K562 (cell line): ENCODE data around the gene CDCA4. TPM values are rescaled to one million over a fixed set of nuclear protein-coding genes. Genes with fewer than 3 reads are reported as not detected.

Experiments
- ATAC-seq: fragments of 200-7000 bp; cut with Tn5 transposase; 3 replicates; pipeline ENCODE4 v1.9.1; 2020; ENCODE audit warnings: moderate library complexity
- BruUV-seq: library from RNA; stranded (reverse); fragments of 400-500 nt; replicated peaks from 2 replicates; lab custom pipeline; 2021; lab: Mats Ljungman, UMichigan
- CTCF ChIA-PET: fragments of 300-600 bp; formaldehyde crosslinking; extraction: SDS; loops from one replicate; lab custom pipeline; 2021; ENCODE audit warnings: low intra/inter-chr PET ratio; lab: Yijun Ruan, JAX
- POLR2A ChIA-PET: fragments of 300-600, 350-650 bp; sonication (Branson Sonifier 250); formaldehyde crosslinking; extraction: SDS; loops from one replicate; lab custom pipeline; 2021; ENCODE audit warnings: antibody characterized with exemption, inconsistent platforms; lab: Yijun Ruan, JAX
- DNase-seq, 4 experiments: peaks; one replicate each; pipeline versions ENCODE4 v3.0.0 to v3.0.0-alpha.2; 2011 to 2018; ENCODE audit warnings: low spot score in 3 of 4, mixed read lengths in 3 of 4; ENCODE audit errors: extremely low read depth in 1 of 4
- FAIRE-seq: peaks from 2 replicates; lab custom pipeline; 2011; peaks lifted over from hg19 to GRCh38; lab: Jason Lieb, UNC
- H2AFZ ChIP-seq: 2 replicates; pipeline ENCODE4 v1.6.0; 2011; ENCODE audit warnings: low read depth, low read length, control low read depth, inconsistent platforms
- H3K27ac ChIP-seq: fragments of 200-600 bp; 3 replicates; pipeline ENCODE4 v1.8.0; 2011; ENCODE audit warnings: low read depth, mild to moderate bottlenecking, control low read depth, inconsistent platforms, low read length, moderate library complexity, mixed read lengths; ENCODE audit errors: extremely low read depth
- H3K27me3 ChIP-seq, 2 experiments: fragments of 300-600 bp in 1 of 2; 2 replicates in 1 of 2; 3 replicates in 1 of 2; pipeline versions ENCODE4 v1.6.0 to v1.8.0; 2011; ENCODE audit warnings: inconsistent platforms in 2 of 2, low read length in 2 of 2, mild to moderate bottlenecking in 1 of 2, mixed read lengths in 1 of 2, moderate library complexity in 1 of 2; ENCODE audit not compliant: control insufficient read depth in 2 of 2, insufficient read depth in 2 of 2
- H3K36me3 ChIP-seq: fragments of 300-600 bp; 3 replicates; pipeline ENCODE4 v1.8.0; 2011; ENCODE audit warnings: mild to moderate bottlenecking, low read length, inconsistent platforms; ENCODE audit not compliant: control insufficient read depth, insufficient read depth
- H3K4me1 ChIP-seq, 2 experiments: fragments of 200-600 bp in 1 of 2; replicated peaks in 1 of 2; 2 replicates in 1 of 2; 3 replicates in 1 of 2; pipeline versions ENCODE4 v1.5.1 to v1.8.0; 2011; ENCODE audit warnings: inconsistent platforms in 2 of 2, low read length in 2 of 2, mild to moderate bottlenecking in 1 of 2, mixed read lengths in 1 of 2, moderate library complexity in 1 of 2; ENCODE audit not compliant: control insufficient read depth in 2 of 2, insufficient read depth in 2 of 2
- H3K4me2 ChIP-seq: 2 replicates; pipeline ENCODE4 v1.6.1; 2011; ENCODE audit warnings: low read length, control low read depth, inconsistent platforms, mixed read lengths; ENCODE audit not compliant: insufficient read depth
- H3K4me3 ChIP-seq: fragments of 200-600 bp; sonication (generic), shearing (Covaris generic); 2 replicates; pipeline ENCODE4 v1.5.1; 2016; ENCODE audit warnings: control low read depth, inconsistent platforms
- H3K79me2 ChIP-seq: fragments of 200-600 bp; 3 replicates; pipeline ENCODE4 v1.8.0; 2011; ENCODE audit warnings: low read length, inconsistent platforms; ENCODE audit not compliant: control insufficient read depth, insufficient read depth
- H3K9ac ChIP-seq, 2 experiments: 2 replicates each; pipeline versions ENCODE4 v1.6.0 to v1.6.1; 2011; ENCODE audit warnings: low read depth in 2 of 2, low read length in 2 of 2, control low read depth in 1 of 2, inconsistent platforms in 1 of 2, mild to moderate bottlenecking in 1 of 2, mixed read lengths in 1 of 2; ENCODE audit not compliant: insufficient read depth in 1 of 2
- H3K9me1 ChIP-seq: one replicate; pipeline ENCODE4 v1.6.0; 2011; ENCODE audit warnings: inconsistent platforms, mild to moderate bottlenecking, low read length, moderate library complexity; ENCODE audit not compliant: control insufficient read depth, insufficient read depth
- H3K9me3 ChIP-seq: replicated peaks from 2 replicates; pipeline ENCODE4 v1.5.1; 2011; ENCODE audit warnings: low read depth, low read length, inconsistent platforms; ENCODE audit not compliant: control insufficient read depth, insufficient read depth
- H4K20me1 ChIP-seq: replicated peaks from 2 replicates; pipeline ENCODE4 v1.6.1; 2011; ENCODE audit warnings: low read length, inconsistent platforms, mixed read lengths; ENCODE audit not compliant: control insufficient read depth, insufficient read depth
- CBX1 ChIP-seq: sonication (generic); IDR thresholded peaks from 2 replicates; pipeline ENCODE4 v1.6.1; 2016; ENCODE audit warnings: antibody characterized with exemption, low read depth, mild to moderate bottlenecking
- CBX5 ChIP-seq: IDR thresholded peaks from 2 replicates; pipeline ENCODE4 v1.6.1; 2014; ENCODE audit warnings: low read depth, borderline replicate concordance
- EWSR1 ChIP-seq: fragments of 450-650 bp; IDR thresholded peaks from 2 replicates; pipeline ENCODE4 v1.6.1; 2018; ENCODE audit warnings: borderline replicate concordance, mild to moderate bottlenecking, low read depth, moderate library complexity; ENCODE audit not compliant: partially characterized antibody
- JUND ChIP-seq, 2 experiments: IDR thresholded peaks; 2 replicates in 1 of 2; 3 replicates in 1 of 2; pipeline ENCODE4 v1.6.1; 2011; ENCODE audit warnings: borderline replicate concordance in 2 of 2, low read depth in 2 of 2, low read length in 2 of 2, improper control_type of control experiment in 1 of 2, missing biosample characterization in 1 of 2, missing genetic modification characterization in 1 of 2, missing genetic modification reagents in 1 of 2
- MTF1 ChIP-seq: fragments of 250-450 bp; sonication (Bioruptor Pico); IDR thresholded peaks from 2 replicates; pipeline ENCODE4 v1.9.0; 2021; ENCODE audit warnings: moderate library complexity, mild to moderate bottlenecking, inconsistent platforms, borderline replicate concordance
- TBP ChIP-seq: optimal IDR thresholded peaks from 2 replicates; pipeline ENCODE3; 2011; ENCODE audit warnings: low read depth, low read length, improper control_type of control experiment
- ZBTB17 ChIP-seq: fragments of 450-650 bp; formaldehyde crosslinking; IDR thresholded peaks from 2 replicates; pipeline ENCODE4 v1.4.0; 2020; ENCODE audit warnings: mild to moderate bottlenecking
- ZNF146 ChIP-seq: IDR thresholded peaks from one replicate; pipeline ENCODE4 v1.6.1; 2018; ENCODE audit warnings: missing compliant biosample characterization; ENCODE audit not compliant: unreplicated experiment
- ZNF449 ChIP-seq: fragments of 250-450 bp; sonication (Bioruptor Pico); IDR thresholded peaks from 2 replicates; pipeline ENCODE4 v1.8.0; 2022; ENCODE audit warnings: moderate library complexity, mild to moderate bottlenecking, inconsistent platforms
- WGBS: fragments of 100-300 bp; shearing (Covaris generic); methylation state at CpG from one replicate; pipeline ENCODE4 v1.1.6; 2016; ENCODE audit warnings: low coverage, mixed read lengths; ENCODE audit not compliant: insufficient coverage; ENCODE audit errors: missing lambda C conversion rate; 5-methylcytosine and 5-hydroxymethylcytosine counted together
- in situ Hi-C: fragments of 300-500 bp; cut with MboI; formaldehyde crosslinking; loops from 4 replicates; pipeline ENCODE4 v1.15.0; 2018; ENCODE audit warnings: inconsistent platforms, mixed read lengths
- intact Hi-C: fragments of 100-400 bp; cut with micrococcal nuclease; formaldehyde crosslinking; loops from 2 replicates; pipeline ENCODE4 v1.14.2; 2022
- polyA plus RNA-seq, 8 experiments: library from polyadenylated mRNA; depleted of rRNA in 4 of 8; stranded (reverse) in 5 of 8; unstranded in 3 of 8; fragments of >200 nt; fragmentation: Nextera tagmentation in 2 of 8; fragmentation: Illumina TruSeq in 1 of 8; extraction: Ambion mirVana in 2 of 8; extraction: Trizol in 1 of 8; gene quantifications; 2 replicates each; pipeline versions ENCODE4 v1.2.1 to v1.2.3, GENCODE V29; 2011 to 2014; ENCODE audit warnings: inconsistent platforms in 1 of 8, missing spikeins in 1 of 8
- total RNA-seq, 7 experiments: library from RNA; depleted of rRNA in 6 of 7; stranded (reverse); fragments of >200 nt in 6 of 7; fragmentation: Illumina TruSeq in 2 of 7; extraction: Trizol in 2 of 7; gene quantifications; 2 replicates each; pipeline versions ENCODE4 v1.2.1 to v1.2.3, GENCODE V29; 2011 to 2021; ENCODE audit warnings: low replicate concordance in 1 of 7
- TF ChIP-seq, protein P1 (sequence below): fragments of 250-450 bp; sonication (Bioruptor Pico); IDR thresholded peaks from 2 replicates; pipeline ENCODE4 v1.5.0; 2020; ENCODE audit warnings: mild to moderate bottlenecking, borderline replicate concordance

CDCA4 gene
- total and polyA plus RNA-seq, 9 of the 15 experiments (the other 6 are each of a cell fraction or from before 2014, with no cell fraction given): 6.6 to 44.2 (median 23.0) TPM

DNA sequence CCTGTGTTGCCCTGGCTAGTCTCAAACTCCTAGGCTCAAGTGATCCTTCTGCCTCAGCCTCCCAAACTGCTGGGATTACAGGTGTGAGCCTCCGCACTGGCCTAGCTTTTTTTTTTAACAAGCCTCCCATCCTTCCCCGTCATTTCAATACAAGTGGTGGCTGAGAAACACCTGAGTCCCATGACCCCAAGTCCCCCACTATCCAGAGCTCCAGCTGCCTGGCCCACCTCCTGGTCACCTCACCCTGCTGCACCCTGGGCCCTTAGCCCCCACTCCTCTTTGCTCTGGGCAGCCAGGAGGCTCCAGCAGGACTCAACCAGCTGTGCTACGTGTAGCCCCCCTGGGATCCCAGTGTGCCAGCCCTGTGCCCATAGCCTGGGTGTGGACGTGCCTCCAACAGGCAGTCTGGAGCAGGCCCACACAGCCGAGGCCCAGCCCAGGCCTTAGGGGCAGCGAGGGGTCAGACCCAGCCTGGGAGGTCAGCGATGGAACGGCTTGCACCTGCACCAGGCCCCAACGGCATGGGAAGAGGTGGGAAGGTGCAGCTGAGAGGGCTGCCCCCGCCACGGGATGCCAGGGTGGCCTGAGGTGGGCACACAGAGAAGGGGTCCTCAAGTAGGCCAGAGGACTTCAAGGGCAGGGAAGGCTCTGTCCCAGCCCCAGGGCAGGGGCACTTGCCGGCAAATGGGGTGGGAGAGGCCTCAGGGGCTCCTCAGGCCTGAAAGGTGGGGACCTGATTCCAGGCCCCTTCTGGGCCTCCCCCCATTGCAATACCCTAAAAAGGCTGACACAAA is 49.2 kb downstream of the CDCA4 start:
- peaks cover 0 to 17% of the 10 kb centered on the region in 2 experiments; a peak in 1 of 5 replicates for H3K27me3 ChIP-seq
- in situ Hi-C loops (loop anchor here (5.0 kb wide), 1 partner anchor 76 kb away; no protein-coding TSS in a partner anchor), intact Hi-C loops (no loop called here)
- H3K9me1 ChIP-seq: no peaks in the 10 kb centered on the region
- no peak overlapping the region for H3K4me2 ChIP-seq
- ChIA-PET POLR2A (interaction anchor here (0.6 to 1.8 kb wide), 3 partner anchors 32 to 48 kb away, joined by 3 to 7 read pairs (median 3); no protein-coding TSS in a partner anchor), CTCF (no interaction called here)
- peaks cover 15% of the 10 kb centered on the region; the same call in 1 of the 2 replicates for H4K20me1 ChIP-seq
- H3K27ac ChIP-seq: no peak overlapping the region
- H3K9me3 ChIP-seq: no peaks in the 10 kb centered on the region
- no peak overlapping the region for H3K4me3 ChIP-seq
- BruUV-seq: no TSS peak
- peaks cover 0 to 78% of the 10 kb centered on the region in 2 experiments; a peak in 3 of 5 replicates for H3K4me1 ChIP-seq
- H2AFZ ChIP-seq: no peak overlapping the region
- no peak for DNase-seq
- no peak for ATAC-seq
- WGBS: 52% methylated on average over 8 of the region's 12 CpGs
- no peaks in the 10 kb centered on the region for H3K79me2 ChIP-seq
- no peak overlapping the region for H3K9ac ChIP-seq
- no peaks in the 10 kb centered on the region for H3K36me3 ChIP-seq
- FAIRE-seq: no peak
- TF ChIP-seq EWSR1 (no peak), MTF1 (CRISPR knock-in tag) (no peak), ZBTB17 (CRISPR knock-in tag) (no peak), ZNF146 (CRISPR knock-in tag) (no peak), JUND (IDR thresholded peaks at IDR 0.05; ENCODE audit: borderline replicate concordance, low read depth, low read length) (no peak), JUND (tag; IDR thresholded peaks at IDR 0.05; ENCODE audit: borderline replicate concordance, low read depth, low read length) (no peak), CBX1 (no peak), TBP (no peak), CBX5 (no peak), ZNF449 (CRISPR knock-in tag) (no peak)
- TF ChIP-seq, protein P1, sequence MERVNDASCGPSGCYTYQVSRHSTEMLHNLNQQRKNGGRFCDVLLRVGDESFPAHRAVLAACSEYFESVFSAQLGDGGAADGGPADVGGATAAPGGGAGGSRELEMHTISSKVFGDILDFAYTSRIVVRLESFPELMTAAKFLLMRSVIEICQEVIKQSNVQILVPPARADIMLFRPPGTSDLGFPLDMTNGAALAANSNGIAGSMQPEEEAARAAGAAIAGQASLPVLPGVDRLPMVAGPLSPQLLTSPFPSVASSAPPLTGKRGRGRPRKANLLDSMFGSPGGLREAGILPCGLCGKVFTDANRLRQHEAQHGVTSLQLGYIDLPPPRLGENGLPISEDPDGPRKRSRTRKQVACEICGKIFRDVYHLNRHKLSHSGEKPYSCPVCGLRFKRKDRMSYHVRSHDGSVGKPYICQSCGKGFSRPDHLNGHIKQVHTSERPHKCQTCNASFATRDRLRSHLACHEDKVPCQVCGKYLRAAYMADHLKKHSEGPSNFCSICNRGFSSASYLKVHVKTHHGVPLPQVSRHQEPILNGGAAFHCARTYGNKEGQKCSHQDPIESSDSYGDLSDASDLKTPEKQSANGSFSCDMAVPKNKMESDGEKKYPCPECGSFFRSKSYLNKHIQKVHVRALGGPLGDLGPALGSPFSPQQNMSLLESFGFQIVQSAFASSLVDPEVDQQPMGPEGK (CRISPR knock-in tag): no peak
